Measurements from ENCODE around the gene STIL.
"Not testable (repeated sequence)": the region's sequence is repeated elsewhere in the genome, so short reads cannot be mapped to it uniquely, and the experiment has no call there.

STIL gene

GRCh38 chr1:47216278-47217059, 97.5 kb downstream of the STIL start:
- DNase-seq, result no peak

GRCh38 chr1:47215713-47216112, 98.2 kb downstream of the STIL start:
- no peak for DNase-seq

- DNase-seq, result no peak
Measured at GRCh38 chr1:47214549-47214948, 99.4 kb downstream of the STIL start.

GRCh38 chr1:47213230-47213963, 100.5 kb downstream of the STIL start:
- DNase-seq, result no peak

- DNase-seq, result no peak
Measured at GRCh38 chr1:47212636-47213229, 101.2 kb downstream of the STIL start.

GRCh38 chr1:47211796-47212269, 102.1 kb downstream of the STIL start:
- DNase-seq, result no peak

GRCh38 chr1:47210666-47211065, 103.3 kb downstream of the STIL start:
- no peak for DNase-seq

- DNase-seq, result no peak
Measured at GRCh38 chr1:47209725-47210325, 104.1 kb downstream of the STIL start.

- no peak for DNase-seq
Measured at GRCh38 chr1:47209091-47209490, 104.9 kb downstream of the STIL start.

GRCh38 chr1:47208374-47208850, 105.5 kb downstream of the STIL start:
- no peak for DNase-seq

GRCh38 chr1:47207803-47208373, 106.1 kb downstream of the STIL start:
- no peak for DNase-seq

GRCh38 chr1:47205918-47206317, 108.0 kb downstream of the STIL start:
- DNase-seq, result no peak

GRCh38 chr1:47203504-47203903, 110.4 kb downstream of the STIL start:
- not testable (repeated sequence) for DNase-seq

- no peak for DNase-seq
Measured at GRCh38 chr1:47201179-47201578, 112.8 kb downstream of the STIL start.
